ENCODE data around the gene ELK3.

ELK3 gene

GRCh38 chr12:96171905-96172304, 22.3 kb upstream of the ELK3 start:
- no peaks in the 10 kb centered on the region for H3K36me3 ChIP-seq (replicated peaks)
- in situ Hi-C loops (cut with MboI; ENCODE audit: low sequenced_read_pairs) = no loop called here
- no peak for DNase-seq (ENCODE audit: low spot score in 2 of 2)
- H3K4me1 ChIP-seq = no peaks in the 10 kb centered on the region
- no peaks in the 10 kb centered on the region for H3K27me3 ChIP-seq (ENCODE audit: low read depth)
- H3K4me3 ChIP-seq = no peak overlapping the region
- H3K9me3 ChIP-seq = no peaks in the 10 kb centered on the region

GRCh38 chr12:96172981-96173380, 21.2 kb upstream of the ELK3 start:
- Histone ChIP-seq H3K9me3 (no peaks in the 10 kb centered on the region), H3K4me1 (no peaks in the 10 kb centered on the region), H3K27me3 (ENCODE audit: low read depth) (no peaks in the 10 kb centered on the region), H3K4me3 (no peak overlapping the region), H3K36me3 (replicated peaks) (no peaks in the 10 kb centered on the region)
- DNase-seq (ENCODE audit: low spot score in 2 of 2) = no peak
- in situ Hi-C loops (cut with MboI; ENCODE audit: low sequenced_read_pairs) = no loop called here

- no peak overlapping the region for H3K4me3 ChIP-seq
- in situ Hi-C loops (cut with MboI; ENCODE audit: low sequenced_read_pairs) = no loop called here
- DNase-seq (ENCODE audit: low spot score in 2 of 2) = no peak
- no peaks in the 10 kb centered on the region for H3K36me3 ChIP-seq (replicated peaks)
- no peaks in the 10 kb centered on the region for H3K4me1 ChIP-seq
- H3K9me3 ChIP-seq = no peaks in the 10 kb centered on the region
- H3K27me3 ChIP-seq (ENCODE audit: low read depth) = no peaks in the 10 kb centered on the region
These were observed 17.6 kb upstream of the ELK3 start for GRCh38 chr12:96176575-96176974.

GRCh38 chr12:96177013-96177412, 17.2 kb upstream of the ELK3 start:
- no peaks in the 10 kb centered on the region for H3K4me1 ChIP-seq
- H3K36me3 ChIP-seq (replicated peaks) = no peaks in the 10 kb centered on the region
- in situ Hi-C loops (cut with MboI; ENCODE audit: low sequenced_read_pairs) = no loop called here
- H3K27me3 ChIP-seq (ENCODE audit: low read depth) = no peaks in the 10 kb centered on the region
- H3K9me3 ChIP-seq = no peaks in the 10 kb centered on the region
- DNase-seq (ENCODE audit: low spot score in 2 of 2) = no peak
- no peak overlapping the region for H3K4me3 ChIP-seq

- no peaks in the 10 kb centered on the region for H3K36me3 ChIP-seq (replicated peaks)
- H3K4me1 ChIP-seq = no peaks in the 10 kb centered on the region
- H3K4me3 ChIP-seq = no peak overlapping the region
- H3K27me3 ChIP-seq (ENCODE audit: low read depth) = no peaks in the 10 kb centered on the region
- H3K9me3 ChIP-seq = no peaks in the 10 kb centered on the region
- DNase-seq (ENCODE audit: low spot score in 2 of 2) = no peak
- in situ Hi-C loops (cut with MboI; ENCODE audit: low sequenced_read_pairs) = no loop called here
These were observed 10.3 kb upstream of the ELK3 start for GRCh38 chr12:96183734-96184370.

GRCh38 chr12:96185914-96186313, 8.3 kb upstream of the ELK3 start:
- Histone ChIP-seq H3K27me3 (ENCODE audit: low read depth) (no peaks in the 10 kb centered on the region), H3K4me1 (no peaks in the 10 kb centered on the region), H3K36me3 (replicated peaks) (no peaks in the 10 kb centered on the region), H3K4me3 (no peak overlapping the region), H3K9me3 (no peaks in the 10 kb centered on the region)
- in situ Hi-C loops (cut with MboI; ENCODE audit: low sequenced_read_pairs) = no loop called here
- DNase-seq (ENCODE audit: low spot score in 2 of 2) = no peak

GRCh38 chr12:96186607-96187301, 7.4 kb upstream of the ELK3 start:
- Histone ChIP-seq H3K9me3 (no peaks in the 10 kb centered on the region), H3K4me1 (no peaks in the 10 kb centered on the region), H3K4me3 (no peak overlapping the region), H3K27me3 (ENCODE audit: low read depth) (no peaks in the 10 kb centered on the region), H3K36me3 (replicated peaks) (no peaks in the 10 kb centered on the region)
- in situ Hi-C loops (cut with MboI; ENCODE audit: low sequenced_read_pairs) = no loop called here
- no peak for DNase-seq (ENCODE audit: low spot score in 2 of 2)

GRCh38 chr12:96187956-96188355, 6.2 kb upstream of the ELK3 start:
- H3K36me3 ChIP-seq (replicated peaks) = no peaks in the 10 kb centered on the region
- no peak overlapping the region for H3K4me3 ChIP-seq
- no peaks in the 10 kb centered on the region for H3K4me1 ChIP-seq
- no peak for DNase-seq (ENCODE audit: low spot score in 2 of 2)
- H3K27me3 ChIP-seq (ENCODE audit: low read depth) = no peaks in the 10 kb centered on the region
- in situ Hi-C loops (cut with MboI; ENCODE audit: low sequenced_read_pairs) = no loop called here
- no peaks in the 10 kb centered on the region for H3K9me3 ChIP-seq

GRCh38 chr12:96189781-96190180, 4.4 kb upstream of the ELK3 start:
- no peaks in the 10 kb centered on the region for H3K9me3 ChIP-seq
- no peaks in the 10 kb centered on the region for H3K27me3 ChIP-seq (ENCODE audit: low read depth)
- no peak overlapping the region for H3K4me3 ChIP-seq
- in situ Hi-C loops (cut with MboI; ENCODE audit: low sequenced_read_pairs) = no loop called here
- no peaks in the 10 kb centered on the region for H3K4me1 ChIP-seq
- DNase-seq (ENCODE audit: low spot score in 2 of 2) = no peak
- no peaks in the 10 kb centered on the region for H3K36me3 ChIP-seq (replicated peaks)

GRCh38 chr12:96190413-96191108, 3.6 kb upstream of the ELK3 start:
- H3K36me3 ChIP-seq (replicated peaks) = no peaks in the 10 kb centered on the region
- H3K4me1 ChIP-seq = no peaks in the 10 kb centered on the region
- H3K27me3 ChIP-seq (ENCODE audit: low read depth) = no peaks in the 10 kb centered on the region
- in situ Hi-C loops (cut with MboI; ENCODE audit: low sequenced_read_pairs) = no loop called here
- H3K4me3 ChIP-seq = no peak overlapping the region
- no peaks in the 10 kb centered on the region for H3K9me3 ChIP-seq
- DNase-seq (ENCODE audit: low spot score in 2 of 2) = no peak

GRCh38 chr12:96192926-96193573, 1.1 kb upstream of the ELK3 start:
- Histone ChIP-seq H3K4me3 (no peak overlapping the region), H3K9me3 (no peaks in the 10 kb centered on the region), H3K36me3 (replicated peaks) (no peaks in the 10 kb centered on the region), H3K27me3 (ENCODE audit: low read depth) (no peaks in the 10 kb centered on the region), H3K4me1 (peaks cover 5% of the 10 kb centered on the region)
- in situ Hi-C loops (cut with MboI; ENCODE audit: low sequenced_read_pairs) = no loop called here
- no peak for DNase-seq (ENCODE audit: low spot score in 2 of 2)

- no peak for DNase-seq (ENCODE audit: low spot score in 2 of 2)
- Histone ChIP-seq H3K4me3 (peak overlapping the region; percentile 55), H3K9me3 (no peaks in the 10 kb centered on the region), H3K27me3 (ENCODE audit: low read depth) (no peaks in the 10 kb centered on the region), H3K4me1 (peaks cover 5% of the 10 kb centered on the region), H3K36me3 (replicated peaks) (no peaks in the 10 kb centered on the region)
- in situ Hi-C loops (cut with MboI; ENCODE audit: low sequenced_read_pairs) = no loop called here
These were observed 358 bp downstream of the ELK3 start for GRCh38 chr12:96194576-96194889.

- H3K27me3 ChIP-seq (ENCODE audit: low read depth) = no peaks in the 10 kb centered on the region
- H3K36me3 ChIP-seq (replicated peaks) = no peaks in the 10 kb centered on the region
- H3K9me3 ChIP-seq = no peaks in the 10 kb centered on the region
- peaks cover 5% of the 10 kb centered on the region for H3K4me1 ChIP-seq
- DNase-seq (ENCODE audit: low spot score in 2 of 2) = peak; percentile 31 to 47
- H3K4me3 ChIP-seq = peak overlapping the region; percentile 55
- in situ Hi-C loops (cut with MboI; ENCODE audit: low sequenced_read_pairs) = no loop called here
These were observed 1.0 kb downstream of the ELK3 start for GRCh38 chr12:96194971-96195844.
